ENCODE data around the gene LIN7B. TPM values are rescaled to one million over a fixed set of nuclear protein-coding genes. Genes with fewer than 3 reads are reported as not detected.

The LIN7B gene
- total and polyA plus RNA-seq, 4 donors, result 7.6 to 24.1 (median 9.1) TPM

DNA sequence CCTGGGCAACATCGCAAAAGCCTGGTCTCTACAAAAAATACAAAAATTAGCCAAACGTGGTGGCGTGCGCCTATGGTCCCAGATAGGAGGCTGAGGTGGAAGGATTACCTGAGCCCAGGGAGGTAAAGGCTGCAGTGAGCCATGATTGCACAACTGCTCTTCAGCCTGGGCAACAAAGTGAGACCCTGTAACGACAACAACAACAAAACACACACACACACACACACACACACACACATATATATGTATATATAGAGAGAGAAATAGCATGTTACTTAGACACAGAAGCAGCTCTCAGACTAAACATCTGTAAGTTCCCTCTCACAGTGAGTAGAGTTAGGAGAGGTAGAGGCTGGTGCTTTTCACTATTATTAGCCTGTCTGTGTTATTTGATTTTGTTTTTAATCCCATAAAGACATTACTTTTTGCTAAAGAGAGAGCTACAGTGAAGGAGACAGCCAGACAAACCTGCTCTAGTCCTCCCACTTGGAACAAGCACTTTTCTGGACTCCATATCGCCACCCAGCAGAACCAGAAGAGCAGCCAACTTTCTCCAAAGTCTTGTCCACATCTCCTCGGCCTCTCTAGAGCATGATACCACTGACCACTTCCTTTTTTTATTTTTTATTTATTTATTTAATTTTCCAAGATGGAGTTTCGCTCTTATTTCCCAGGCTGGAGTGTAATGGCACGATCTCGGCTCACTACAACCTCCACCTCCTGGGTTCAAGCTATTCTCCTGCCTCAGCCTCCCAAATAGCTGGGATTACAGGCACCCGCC is 2.8 kb upstream of the LIN7B start:
- Histone ChIP-seq H3K36me3 (ENCODE audit: control insufficient read depth in 1 of 2, insufficient read depth in 2 of 2, low read length in 1 of 2) (peaks cover 0 to 3% of the 10 kb centered on the region in 2 donors), H3K4me3 (ENCODE audit: low read length in 2 of 2) (no peak overlapping the region), H3K27ac (ENCODE audit: low read depth in 1 of 2, low read length in 2 of 2) (no peak overlapping the region), H3K27me3 (ENCODE audit: control insufficient read depth in 1 of 2, insufficient read depth in 2 of 2, low read length in 1 of 2) (no peaks in the 10 kb centered on the region), H3K4me1 (ENCODE audit: control insufficient read depth in 1 of 2, insufficient read depth in 2 of 2, low read length in 2 of 2) (peaks cover 0 to 2% of the 10 kb centered on the region in 2 donors), H3K9me3 (ENCODE audit: control insufficient read depth, low read length) (no peaks in the 10 kb centered on the region)
- intact Hi-C loops (cut with DNase I), result no loop called here
- no peak for DNase-seq
- 72 to 76% methylated on average over 11 of the region's 11 CpGs for WGBS, 2 donors
- no peak for ATAC-seq (ENCODE audit: low FRiP score)

DNA sequence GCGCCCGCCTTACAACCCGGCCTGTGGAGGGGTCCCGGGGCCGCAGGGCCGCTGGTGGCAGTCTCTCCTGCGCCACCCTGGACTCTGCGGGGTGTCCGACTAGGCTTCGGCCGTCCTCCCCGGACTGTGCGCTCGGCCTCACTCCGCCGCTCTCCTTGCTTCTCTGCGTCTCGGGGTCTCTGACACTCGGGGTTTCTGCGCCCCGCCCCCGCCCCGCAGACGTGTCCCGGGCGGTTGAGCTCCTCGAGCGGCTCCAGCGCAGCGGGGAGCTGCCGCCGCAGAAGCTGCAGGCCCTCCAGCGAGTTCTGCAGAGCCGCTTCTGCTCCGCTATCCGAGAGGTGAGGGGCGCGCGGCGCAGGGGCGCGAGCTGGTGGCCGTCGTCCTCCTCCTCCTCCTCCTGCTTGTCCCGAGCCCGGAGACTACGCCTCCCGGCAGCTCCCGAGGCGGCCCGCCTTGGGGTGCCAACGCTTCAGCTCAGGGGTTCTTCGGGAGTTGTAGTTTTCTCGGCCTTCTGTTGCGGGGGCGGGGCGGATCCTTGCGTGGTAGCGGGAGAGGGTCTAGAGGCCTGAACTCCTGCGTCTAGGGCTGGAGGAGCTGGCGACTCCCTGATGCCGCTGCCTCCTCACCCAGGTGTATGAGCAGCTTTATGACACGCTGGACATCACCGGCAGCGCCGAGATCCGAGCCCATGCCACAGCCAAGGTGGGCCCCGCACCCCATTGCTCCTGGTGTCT is 627 bp downstream of the LIN7B start:
- H3K9me3 ChIP-seq (ENCODE audit: control insufficient read depth, low read length), result no peaks in the 10 kb centered on the region
- ATAC-seq (ENCODE audit: low FRiP score) (peak; percentile 37), DNase-seq (peak; percentile 86 to 90)
- H3K36me3 ChIP-seq (ENCODE audit: control insufficient read depth in 1 of 2, insufficient read depth in 2 of 2, low read length in 1 of 2), result no peaks in the 10 kb centered on the region
- H3K4me3 ChIP-seq (ENCODE audit: low read length in 2 of 2), result peak overlapping the region; percentile 80 to 81
- H3K27me3 ChIP-seq (ENCODE audit: control insufficient read depth in 1 of 2, insufficient read depth in 2 of 2, low read length in 1 of 2), result no peaks in the 10 kb centered on the region
- H3K27ac ChIP-seq (ENCODE audit: low read depth in 1 of 2, low read length in 2 of 2), result peak overlapping the region in 1 of 2 donors; percentile 23
- intact Hi-C loops (cut with DNase I), result loop anchor here in 1 of 2 donors (5.0 kb wide), 1 partner anchor 38 kb away; no protein-coding TSS in a partner anchor
- 5 to 6% methylated on average over 65 to 68 of the region's 68 CpGs for WGBS, 2 donors
- peaks cover 0 to 2% of the 10 kb centered on the region in 2 donors for H3K4me1 ChIP-seq (ENCODE audit: control insufficient read depth in 1 of 2, insufficient read depth in 2 of 2, low read length in 2 of 2)

GRCh38 chr19:49116544-49116943 is 2.4 kb downstream of the LIN7B start:
- ATAC-seq (ENCODE audit: low FRiP score), result no peak

GRCh38 chr19:49117677-49118564 is 3.8 kb downstream of the LIN7B start:
- H3K27me3 ChIP-seq (ENCODE audit: control insufficient read depth in 1 of 2, insufficient read depth in 2 of 2, low read length in 1 of 2), result no peaks in the 10 kb centered on the region
- intact Hi-C loops (cut with DNase I), result loop anchor here (2.0 to 5.0 kb wide), 2 partner anchors 33 to 34 kb away; no protein-coding TSS in a partner anchor
- H3K4me3 ChIP-seq (ENCODE audit: low read length in 2 of 2), result peak overlapping the region in 1 of 2 donors; percentile 34
- H3K36me3 ChIP-seq (ENCODE audit: control insufficient read depth in 1 of 2, insufficient read depth in 2 of 2, low read length in 1 of 2), result no peaks in the 10 kb centered on the region
- 64 to 65% methylated on average over 26 of the region's 26 CpGs for WGBS, 2 donors
- peak overlapping the region in 1 of 2 donors; percentile 91 for H3K27ac ChIP-seq (ENCODE audit: low read depth in 1 of 2, low read length in 2 of 2)
- no peak for ATAC-seq (ENCODE audit: low FRiP score)
- peaks cover 0 to 2% of the 10 kb centered on the region in 2 donors for H3K4me1 ChIP-seq (ENCODE audit: control insufficient read depth in 1 of 2, insufficient read depth in 2 of 2, low read length in 2 of 2)
- no peaks in the 10 kb centered on the region for H3K9me3 ChIP-seq (ENCODE audit: control insufficient read depth, low read length)
- DNase-seq, result peak in 1 of 2 donors; percentile 61

More at GRCh38 chr19:49116544-49116943, 2.4 kb downstream of the LIN7B start:
- peak in 1 of 2 donors; percentile 67 for DNase-seq
- no peaks in the 10 kb centered on the region for H3K36me3 ChIP-seq (ENCODE audit: control insufficient read depth in 1 of 2, insufficient read depth in 2 of 2, low read length in 1 of 2)
- peaks cover 0 to 2% of the 10 kb centered on the region in 2 donors for H3K4me1 ChIP-seq (ENCODE audit: control insufficient read depth in 1 of 2, insufficient read depth in 2 of 2, low read length in 2 of 2)
- intact Hi-C loops (cut with DNase I), result loop anchor here in 1 of 2 donors (5.0 kb wide), 1 partner anchor 36 kb away; no protein-coding TSS in a partner anchor
- H3K27me3 ChIP-seq (ENCODE audit: control insufficient read depth in 1 of 2, insufficient read depth in 2 of 2, low read length in 1 of 2), result no peaks in the 10 kb centered on the region
- H3K9me3 ChIP-seq (ENCODE audit: control insufficient read depth, low read length), result no peaks in the 10 kb centered on the region
- H3K4me3 ChIP-seq (ENCODE audit: low read length in 2 of 2), result no peak overlapping the region
- 54 to 68% methylated on average over 1 of the region's 1 CpG for WGBS, 2 donors
- H3K27ac ChIP-seq (ENCODE audit: low read depth in 1 of 2, low read length in 2 of 2), result no peak overlapping the region

GRCh38 chr19:49118565-49119410 is 4.6 kb downstream of the LIN7B start, which contains the start of gene C19orf73:
TSS of gene C19orf73 (minus strand) at chr19:49119143. CDS start at chr19:49119022, 121 bp downstream.
- intact Hi-C loops (cut with DNase I), result loop anchor here (2.0 to 5.0 kb wide), 2 partner anchors 32 to 34 kb away; no protein-coding TSS in a partner anchor
- H3K27ac ChIP-seq (ENCODE audit: low read depth in 1 of 2, low read length in 2 of 2), result peak within 1 kb of the TSS; percentile 23 to 91
- H3K9me3 ChIP-seq (ENCODE audit: control insufficient read depth, low read length), result no peaks in the 10 kb centered on the region
- DNase-seq, result peak; percentile 97 to 98
- peak within 1 kb of the TSS; percentile 34 to 45 for H3K4me3 ChIP-seq (ENCODE audit: low read length in 2 of 2)
- peaks cover 0 to under 1% of the 10 kb centered on the region in 2 donors for H3K4me1 ChIP-seq (ENCODE audit: control insufficient read depth in 1 of 2, insufficient read depth in 2 of 2, low read length in 2 of 2)
- H3K27me3 ChIP-seq (ENCODE audit: control insufficient read depth in 1 of 2, insufficient read depth in 2 of 2, low read length in 1 of 2), result no peaks in the 10 kb centered on the region
- peak; percentile 94 for ATAC-seq (ENCODE audit: low FRiP score)
- H3K36me3 ChIP-seq (ENCODE audit: control insufficient read depth in 1 of 2, insufficient read depth in 2 of 2, low read length in 1 of 2), result no peaks in the 10 kb centered on the region
- 1% methylated on average over 74 to 85 of the region's 85 CpGs for WGBS, 2 donors

GRCh38 chr19:49119411-49120324 is 5.5 kb downstream of the LIN7B start, which contains the start of gene PPFIA3:
TSS of gene PPFIA3 (plus strand) at chr19:49119544. CDS start at chr19:49127874, 8,330 bp downstream.
- intact Hi-C loops (cut with DNase I), result loop anchor here (2.0 to 5.0 kb wide), 2 partner anchors 31 to 33 kb away; no protein-coding TSS in a partner anchor
- ATAC-seq (ENCODE audit: low FRiP score) (peak; percentile 80), DNase-seq (peak; percentile 80 to 91)
- 1% methylated on average over 62 to 90 of the region's 90 CpGs for WGBS, 2 donors
- Histone ChIP-seq H3K36me3 (ENCODE audit: control insufficient read depth in 1 of 2, insufficient read depth in 2 of 2, low read length in 1 of 2) (no peaks in the 10 kb centered on the region), H3K4me1 (ENCODE audit: control insufficient read depth in 1 of 2, insufficient read depth in 2 of 2, low read length in 2 of 2) (no peaks in the 10 kb centered on the region), H3K4me3 (ENCODE audit: low read length in 2 of 2) (peak within 1 kb of the TSS; percentile 34 to 45), H3K27ac (ENCODE audit: low read depth in 1 of 2, low read length in 2 of 2) (peak within 1 kb of the TSS; percentile 23 to 91), H3K9me3 (ENCODE audit: control insufficient read depth, low read length) (no peaks in the 10 kb centered on the region), H3K27me3 (ENCODE audit: control insufficient read depth in 1 of 2, insufficient read depth in 2 of 2, low read length in 1 of 2) (no peaks in the 10 kb centered on the region)

GRCh38 chr19:49120325-49120683 is 6.1 kb downstream of the LIN7B start:
- Histone ChIP-seq H3K4me1 (ENCODE audit: control insufficient read depth in 1 of 2, insufficient read depth in 2 of 2, low read length in 2 of 2) (no peaks in the 10 kb centered on the region), H3K9me3 (ENCODE audit: control insufficient read depth, low read length) (no peaks in the 10 kb centered on the region), H3K27ac (ENCODE audit: low read depth in 1 of 2, low read length in 2 of 2) (no peak overlapping the region), H3K36me3 (ENCODE audit: control insufficient read depth in 1 of 2, insufficient read depth in 2 of 2, low read length in 1 of 2) (no peaks in the 10 kb centered on the region), H3K27me3 (ENCODE audit: control insufficient read depth in 1 of 2, insufficient read depth in 2 of 2, low read length in 1 of 2) (no peaks in the 10 kb centered on the region), H3K4me3 (ENCODE audit: low read length in 2 of 2) (no peak overlapping the region)
- ATAC-seq (ENCODE audit: low FRiP score), result no peak
- DNase-seq, result no peak
- intact Hi-C loops (cut with DNase I), result no loop called here
- 11 to 17% methylated on average over 15 to 16 of the region's 16 CpGs for WGBS, 2 donors

Data from aorta (tissue), 5 donors.